ENCODE data around the gene MLF2. TPM values are rescaled to one million over a fixed set of nuclear protein-coding genes. Genes with fewer than 3 reads are reported as not detected.

The MLF2 gene
- total and polyA plus RNA-seq, 2 of the 13 experiments (the other 11 are each of a cell fraction or from before 2014, with no cell fraction given), result 88.1 to 167 TPM

GRCh38 chr12:6724409-6724797, 28.5 kb downstream of the MLF2 start (continued):
- TF ChIP-seq POGK (CRISPR knock-in tag; conservative IDR thresholded peaks at IDR 0.05) (0 out of 2 replicates have a peak, but pooled peaks have one; percentile 5), ETS1 (CRISPR knock-in tag; IDR thresholded peaks at IDR 0.05) (no peak), ETV6 (CRISPR knock-in tag; conservative IDR thresholded peaks at IDR 0.05) (no peak), ZNF569 (CRISPR knock-in tag; IDR thresholded peaks at IDR 0.05; ENCODE audit: borderline replicate concordance) (no peak), GLMP (CRISPR knock-in tag; IDR thresholded peaks at IDR 0.05; ENCODE audit: borderline replicate concordance) (no peak), CCAR2 (optimal IDR thresholded peaks at IDR 0.05; ENCODE audit: low read depth, low read length) (no peak), ZNF431 (CRISPR knock-in tag; IDR thresholded peaks at IDR 0.05; ENCODE audit: borderline replicate concordance, low read depth) (no peak), EHMT2 (IDR thresholded peaks at IDR 0.05; ENCODE audit: borderline replicate concordance, low read depth, low read length) (no peak), ZNF784 (CRISPR knock-in tag; IDR thresholded peaks at IDR 0.05; ENCODE audit: borderline replicate concordance) (no peak), ZNF839 (CRISPR knock-in tag; IDR thresholded peaks at IDR 0.05; ENCODE audit: borderline replicate concordance) (no peak), KAT8 (CRISPR knock-in tag; IDR thresholded peaks at IDR 0.05) (no peak), ATF3 (CRISPR knock-in tag; IDR thresholded peaks at IDR 0.05) (no peak), ZNF232 (CRISPR knock-in tag; IDR thresholded peaks at IDR 0.05; ENCODE audit: borderline replicate concordance) (no peak), ZNF34 (CRISPR knock-in tag; IDR thresholded peaks at IDR 0.05; ENCODE audit: borderline replicate concordance) (no peak), RCOR2 (CRISPR knock-in tag; IDR thresholded peaks at IDR 0.05) (no peak), ATF4 (CRISPR knock-in tag; IDR thresholded peaks at IDR 0.05) (no peak), ZBTB14 (CRISPR knock-in tag; IDR thresholded peaks at IDR 0.05) (no peak), KAT7 (CRISPR knock-in tag; IDR thresholded peaks at IDR 0.05; ENCODE audit: borderline replicate concordance) (no peak), ZNF546 (CRISPR knock-in tag; conservative IDR thresholded peaks at IDR 0.05) (no peak), THAP8 (CRISPR knock-in tag; IDR thresholded peaks at IDR 0.05; ENCODE audit: borderline replicate concordance) (no peak), NCOA1 (CRISPR knock-in tag; IDR thresholded peaks at IDR 0.05) (no peak), ARHGAP35 (CRISPR knock-in tag; IDR thresholded peaks at IDR 0.05; ENCODE audit: borderline replicate concordance) (no peak)
